Large intestine (tissue), 3 donors: ENCODE results near the gene MOSMO. TPM values are rescaled to one million over a fixed set of nuclear protein-coding genes. Genes with fewer than 3 reads are reported as not detected.
"Not testable (repeated sequence)": the region's sequence is repeated elsewhere in the genome, so short reads cannot be mapped to it uniquely, and the experiment has no call there.

Experiments
- DNase-seq, 2 donors: peaks; one replicate each; pipeline versions ENCODE4 v3.0.0 to v3.0.0-alpha.2; 2013
- H3K27ac ChIP-seq: one replicate; pipeline ENCODE4 v1.5.1; 2013; ENCODE audit warnings: low read length
- H3K27me3 ChIP-seq: 2 replicates; pipeline ENCODE4 v1.6.1; 2013; ENCODE audit warnings: low read length; ENCODE audit not compliant: control insufficient read depth, insufficient read depth
- H3K36me3 ChIP-seq: 2 replicates; pipeline ENCODE4 v1.6.1; 2013; ENCODE audit warnings: low read length; ENCODE audit not compliant: control insufficient read depth, insufficient read depth
- H3K4me1 ChIP-seq: one replicate; pipeline ENCODE4 v1.6.1; 2013; ENCODE audit warnings: low read length; ENCODE audit not compliant: control insufficient read depth, insufficient read depth
- H3K4me3 ChIP-seq: one replicate; pipeline ENCODE4 v1.5.1; 2013; ENCODE audit warnings: low read length
- H3K9me3 ChIP-seq: one replicate; pipeline ENCODE4 v1.6.1; 2013; ENCODE audit warnings: mild to moderate bottlenecking, low read depth, low read length, moderate library complexity; ENCODE audit not compliant: control insufficient read depth
- WGBS: methylation state at CpG from one replicate; pipeline ENCODE4 v1.1.5; 2013; ENCODE audit warnings: low lambda C conversion rate; ENCODE audit not compliant: insufficient coverage; 5-methylcytosine and 5-hydroxymethylcytosine counted together
- polyA plus RNA-seq: library from polyadenylated mRNA; unstranded; fragments of 120-200 nt; gene quantifications from one replicate; pipeline ENCODE4 v1.2.1, GENCODE V29; 2013

Gene MOSMO
- polyA plus RNA-seq, 1 donor: 15.6 TPM

DNA sequence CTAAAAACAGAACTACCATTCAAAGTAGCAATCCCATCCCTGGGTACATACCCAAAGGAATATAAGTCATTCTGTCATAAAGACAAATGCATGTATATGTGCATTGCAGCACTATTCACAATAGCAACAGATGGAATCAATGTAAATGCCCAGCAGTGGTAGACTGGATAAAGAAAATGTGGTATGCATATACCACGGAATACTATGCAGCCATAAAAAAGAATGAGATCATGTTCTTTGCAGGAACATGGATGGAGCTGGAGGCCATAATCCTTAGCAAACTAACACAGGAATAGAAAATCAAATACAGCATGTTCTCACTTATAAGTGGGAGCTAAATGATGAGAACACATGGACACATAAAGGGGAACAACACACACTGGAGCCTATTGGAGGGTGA is 120.6 kb downstream of the MOSMO start:
- not testable (repeated sequence) for H3K27me3 ChIP-seq, DNase-seq, H3K9me3 ChIP-seq, H3K27ac ChIP-seq, H3K36me3 ChIP-seq, H3K4me1 ChIP-seq, H3K4me3 ChIP-seq
- WGBS: no CpG with 5 or more reads among the region's 1 CpG

DNA sequence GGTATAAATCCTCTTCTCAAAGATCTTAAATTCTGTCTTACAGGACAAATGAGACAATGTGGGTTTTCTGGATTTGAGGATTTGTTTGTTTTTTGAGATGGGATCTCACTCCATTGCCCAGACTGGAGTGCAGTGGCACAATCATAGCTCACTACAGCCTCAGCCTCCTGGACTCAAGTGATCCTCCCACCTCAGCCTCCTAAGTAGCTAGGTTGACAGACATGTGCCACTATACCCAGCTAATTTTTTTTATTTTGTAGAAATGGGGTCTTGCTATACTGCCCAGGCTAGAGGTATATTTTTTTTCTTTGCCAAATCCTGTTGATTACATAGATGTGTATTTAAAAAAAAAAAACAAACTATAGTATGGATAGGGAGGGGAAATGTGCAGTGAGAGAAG is 122.6 kb downstream of the MOSMO start:
- Histone ChIP-seq H3K4me3 (no peak overlapping the region), H3K27me3 (no peaks in the 10 kb centered on the region), H3K9me3 (no peaks in the 10 kb centered on the region), H3K27ac (no peak overlapping the region), H3K4me1 (no peaks in the 10 kb centered on the region), H3K36me3 (no peaks in the 10 kb centered on the region)
- no peak for DNase-seq

DNA sequence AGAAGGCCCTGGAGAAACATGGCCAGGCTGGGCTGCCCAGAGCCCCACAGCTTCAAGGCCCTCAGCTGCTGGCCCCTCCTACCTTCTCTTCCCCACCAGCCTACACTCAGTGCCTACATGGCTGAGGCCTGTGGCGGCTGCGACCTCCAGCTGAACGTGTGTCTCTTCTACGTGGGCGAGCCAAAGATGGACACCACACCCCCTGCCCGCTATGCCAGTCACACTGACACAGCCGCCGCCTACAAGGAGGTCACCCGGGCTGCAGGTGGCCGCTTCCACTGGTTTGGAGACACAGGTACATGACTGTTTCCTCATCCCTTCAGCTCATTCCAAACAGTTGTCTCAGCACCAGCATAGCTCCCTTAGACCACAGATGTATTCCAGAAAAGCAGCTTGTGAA is 124.9 kb downstream of the MOSMO start:
- DNase-seq: no peak
- no peaks in the 10 kb centered on the region for H3K9me3 ChIP-seq
- H3K27ac ChIP-seq: no peak overlapping the region
- H3K36me3 ChIP-seq: no peaks in the 10 kb centered on the region
- peaks cover 5% of the 10 kb centered on the region for H3K27me3 ChIP-seq
- H3K4me3 ChIP-seq: no peak overlapping the region
- no peaks in the 10 kb centered on the region for H3K4me1 ChIP-seq
- WGBS: no CpG with 5 or more reads among the region's 10 CpGs

Other genes with a start within 250 kb of the MOSMO start
- gene NPIPB4, start 150.4 kb upstream of the MOSMO start, polyA plus RNA-seq: 157 TPM
- 306 TPM for gene UQCRC2, start 54.8 kb upstream of the MOSMO start, polyA plus RNA-seq
- 0.28 TPM for gene PDZD9, start 7.0 kb upstream of the MOSMO start, polyA plus RNA-seq
- 0.15 TPM for gene VWA3A, start 84.4 kb downstream of the MOSMO start, polyA plus RNA-seq
- gene SDR42E2, start 154.4 kb downstream of the MOSMO start, polyA plus RNA-seq: 0.06 TPM
- gene EEF2K, start 198.2 kb downstream of the MOSMO start, polyA plus RNA-seq: 18.7 TPM